HG03469 (cell line): ENCODE data around the gene PXMP4.

Experiments
- ATAC-seq: cut with Tn5 transposase; IDR thresholded peaks from one replicate; pipeline ENCODE4 v1.9.1; 2021; ENCODE audit warnings: mild to moderate bottlenecking, moderate library complexity, moderate number of reproducible peaks; ENCODE audit not compliant: unreplicated experiment

Gene PXMP4

DNA sequence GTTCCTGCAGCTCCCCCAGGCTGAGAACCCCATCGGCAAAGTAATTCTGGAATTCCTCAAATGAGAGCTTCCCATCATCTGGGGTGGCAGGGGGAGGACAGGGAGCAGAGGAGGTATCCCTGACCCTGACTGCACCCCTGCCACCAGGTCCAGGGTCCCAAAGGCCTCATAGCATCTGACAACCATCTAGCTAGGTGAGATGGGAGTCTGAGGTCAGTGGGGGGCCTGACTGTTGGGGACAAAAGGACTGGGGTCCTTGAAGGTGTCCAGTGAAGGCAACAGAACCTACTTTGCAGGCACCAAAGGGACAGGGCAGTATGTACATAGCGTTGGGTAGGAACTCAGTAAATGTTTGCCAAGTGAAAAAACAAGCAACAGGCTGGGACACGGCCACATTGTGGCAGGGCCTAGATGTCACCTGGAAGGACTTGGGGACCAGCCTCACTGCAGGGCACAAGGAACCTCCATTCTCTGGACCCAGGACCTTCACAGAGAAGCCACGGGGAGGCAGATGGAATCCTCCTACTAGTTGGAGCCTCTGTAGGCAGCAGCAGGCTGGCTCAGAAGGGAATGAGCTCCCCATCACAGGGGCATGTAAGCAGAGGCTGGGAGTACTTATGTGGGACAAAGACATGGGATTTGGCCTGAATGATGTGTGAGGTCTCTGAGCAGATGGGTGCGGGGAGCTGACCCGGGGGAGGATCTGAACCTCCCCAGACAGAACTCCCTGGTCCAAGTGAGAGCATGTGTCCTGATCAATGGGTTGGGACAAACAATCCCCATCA lies 49.2 kb downstream of the PXMP4 start:
- no peak for ATAC-seq

DNA sequence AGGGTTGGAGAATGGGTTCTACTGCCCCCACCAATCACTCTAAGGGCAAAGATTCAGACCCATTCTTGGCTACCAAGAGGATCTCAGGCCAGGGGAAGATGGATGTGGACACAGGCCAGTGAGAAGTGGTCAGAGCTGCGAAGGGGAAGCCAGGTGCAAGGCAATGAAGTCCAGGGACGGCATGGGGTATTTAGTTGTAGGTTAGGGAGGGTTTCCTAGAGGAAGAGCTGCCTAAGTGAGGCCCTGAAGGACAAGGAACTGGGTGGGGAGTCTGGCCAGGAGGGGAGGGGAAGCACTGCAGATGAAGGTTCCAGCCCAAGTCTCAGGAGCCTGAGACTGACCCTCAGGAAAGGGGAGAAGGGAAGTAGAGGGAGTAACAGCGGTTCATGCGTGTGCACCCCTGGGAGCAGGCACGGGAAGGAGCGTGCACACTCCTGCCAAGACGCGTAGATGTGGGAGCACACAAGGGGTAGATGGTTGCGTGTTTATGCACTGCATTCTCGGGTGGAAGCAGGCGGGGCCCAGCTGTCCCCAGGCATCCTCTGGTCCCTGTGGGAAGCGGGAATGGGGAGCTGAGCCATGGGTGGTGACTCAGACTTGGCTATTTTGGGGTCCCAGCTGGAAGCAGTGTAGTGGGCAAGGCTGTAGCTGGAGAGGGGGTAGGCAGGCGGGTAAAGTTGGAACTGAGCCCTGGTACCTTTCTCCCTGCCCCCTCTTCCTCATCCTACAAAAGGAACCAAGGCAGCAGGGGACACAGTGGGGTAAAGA lies 50.1 kb downstream of the PXMP4 start:
- no peak for ATAC-seq

DNA sequence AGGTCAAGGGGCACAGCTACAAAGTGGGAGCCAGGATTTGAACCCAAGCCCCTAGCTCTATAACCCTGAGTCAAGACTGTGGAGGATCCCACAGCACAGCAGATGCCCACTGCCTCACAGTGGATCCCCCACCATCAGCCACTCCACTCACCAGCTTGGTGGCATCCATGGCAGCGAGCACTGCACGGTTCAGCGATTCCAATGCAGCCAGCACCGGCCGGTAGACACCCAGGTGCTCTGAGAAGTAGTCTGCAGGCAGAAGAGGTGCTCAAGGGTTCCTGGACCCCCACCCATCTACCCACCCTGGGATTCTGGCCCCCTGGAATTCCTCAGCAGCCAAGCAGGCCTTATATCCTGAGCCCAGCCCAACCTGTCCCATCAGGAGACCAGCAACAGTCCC lies 50.9 kb downstream of the PXMP4 start:
- ATAC-seq: no peak

DNA sequence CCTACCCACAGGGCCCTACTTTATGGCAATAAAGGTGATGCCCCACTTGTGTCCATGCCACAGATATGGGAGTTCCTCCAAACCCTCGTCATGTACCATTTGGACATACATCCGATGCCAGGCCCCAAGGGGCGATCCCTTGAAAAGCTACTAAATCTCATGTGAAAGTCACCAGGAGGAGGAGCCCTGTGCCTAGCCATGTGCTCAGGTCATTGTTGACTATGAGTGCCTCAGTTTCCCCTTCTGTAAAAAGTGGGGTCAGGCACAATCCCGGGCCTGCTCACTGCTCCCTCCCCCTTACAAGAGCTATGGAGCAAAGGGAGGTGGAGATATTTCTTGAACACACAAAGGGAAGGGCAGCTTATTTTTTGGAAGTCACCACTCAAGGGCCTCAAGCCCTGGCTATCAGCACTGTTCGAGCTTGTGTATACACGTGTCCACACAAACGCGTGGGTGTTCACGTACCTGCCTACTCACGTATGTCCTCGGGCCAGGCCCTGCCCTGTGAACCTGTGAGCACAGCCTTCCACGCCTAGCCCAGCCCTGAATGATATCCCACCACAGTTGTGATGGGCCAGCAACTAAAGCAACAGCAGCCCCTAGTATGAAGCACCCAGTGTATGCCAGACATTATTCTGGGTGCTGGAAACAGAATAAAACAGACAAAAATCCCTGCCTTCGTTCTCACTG lies 51.5 kb downstream of the PXMP4 start:
- ATAC-seq: no peak

DNA sequence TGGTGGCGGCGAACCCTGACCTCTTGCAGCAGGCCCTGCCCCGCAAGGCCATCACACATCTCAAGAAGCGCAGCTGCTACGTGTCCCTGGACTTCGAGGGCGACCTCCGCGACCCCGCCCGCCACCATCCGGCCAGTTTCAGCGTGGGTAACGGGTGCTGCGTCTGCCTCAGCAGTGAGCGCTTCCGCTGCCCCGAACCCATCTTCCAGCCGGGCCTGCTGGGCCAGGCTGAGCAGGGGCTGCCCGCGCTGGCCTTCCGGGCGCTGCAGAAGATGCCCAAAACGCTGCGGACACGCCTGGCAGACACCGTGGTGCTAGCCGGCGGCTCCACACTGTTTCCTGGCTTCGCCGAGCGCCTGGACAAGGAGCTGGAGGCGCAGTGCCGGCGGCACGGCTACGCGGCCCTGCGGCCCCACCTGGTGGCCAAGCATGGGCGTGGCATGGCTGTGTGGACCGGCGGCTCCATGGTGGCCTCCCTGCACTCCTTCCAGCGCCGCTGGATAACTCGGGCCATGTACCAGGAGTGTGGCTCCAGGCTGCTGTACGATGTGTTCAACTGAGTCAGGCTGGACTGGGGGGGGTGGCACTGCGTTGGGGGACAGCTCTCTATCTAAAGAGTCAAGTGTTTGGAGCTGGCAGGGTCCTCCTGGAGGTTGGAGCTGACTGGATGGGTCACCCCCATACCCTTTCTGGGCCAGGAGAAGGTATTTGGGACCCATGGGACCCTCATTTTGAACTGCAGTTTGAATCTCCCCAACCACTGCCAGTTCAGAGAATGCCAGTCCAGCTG lies 52.2 kb downstream of the PXMP4 start:
- no peak for ATAC-seq

DNA sequence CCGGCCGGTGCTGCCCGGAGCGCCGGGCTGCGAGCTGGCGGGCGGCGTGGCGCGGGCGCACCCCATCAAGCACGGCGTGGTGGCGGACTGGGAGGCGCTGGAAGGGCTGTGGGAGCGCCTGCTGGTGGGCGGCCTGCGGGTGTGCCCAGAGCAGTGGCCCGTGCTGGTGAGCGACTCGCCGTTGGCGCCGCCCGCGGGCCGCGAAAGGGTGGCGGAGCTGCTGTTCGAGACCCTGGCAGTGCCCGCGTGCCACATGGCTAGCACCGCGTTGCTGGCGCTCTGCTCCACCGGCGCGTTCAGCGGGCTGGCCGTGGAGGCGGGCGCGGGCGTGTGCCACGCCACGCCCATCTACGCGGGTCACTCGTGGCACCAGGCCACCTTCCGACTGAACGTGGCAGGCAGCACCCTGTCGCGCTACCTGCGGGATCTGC lies 52.9 kb downstream of the PXMP4 start:
- ATAC-seq: no peak

DNA sequence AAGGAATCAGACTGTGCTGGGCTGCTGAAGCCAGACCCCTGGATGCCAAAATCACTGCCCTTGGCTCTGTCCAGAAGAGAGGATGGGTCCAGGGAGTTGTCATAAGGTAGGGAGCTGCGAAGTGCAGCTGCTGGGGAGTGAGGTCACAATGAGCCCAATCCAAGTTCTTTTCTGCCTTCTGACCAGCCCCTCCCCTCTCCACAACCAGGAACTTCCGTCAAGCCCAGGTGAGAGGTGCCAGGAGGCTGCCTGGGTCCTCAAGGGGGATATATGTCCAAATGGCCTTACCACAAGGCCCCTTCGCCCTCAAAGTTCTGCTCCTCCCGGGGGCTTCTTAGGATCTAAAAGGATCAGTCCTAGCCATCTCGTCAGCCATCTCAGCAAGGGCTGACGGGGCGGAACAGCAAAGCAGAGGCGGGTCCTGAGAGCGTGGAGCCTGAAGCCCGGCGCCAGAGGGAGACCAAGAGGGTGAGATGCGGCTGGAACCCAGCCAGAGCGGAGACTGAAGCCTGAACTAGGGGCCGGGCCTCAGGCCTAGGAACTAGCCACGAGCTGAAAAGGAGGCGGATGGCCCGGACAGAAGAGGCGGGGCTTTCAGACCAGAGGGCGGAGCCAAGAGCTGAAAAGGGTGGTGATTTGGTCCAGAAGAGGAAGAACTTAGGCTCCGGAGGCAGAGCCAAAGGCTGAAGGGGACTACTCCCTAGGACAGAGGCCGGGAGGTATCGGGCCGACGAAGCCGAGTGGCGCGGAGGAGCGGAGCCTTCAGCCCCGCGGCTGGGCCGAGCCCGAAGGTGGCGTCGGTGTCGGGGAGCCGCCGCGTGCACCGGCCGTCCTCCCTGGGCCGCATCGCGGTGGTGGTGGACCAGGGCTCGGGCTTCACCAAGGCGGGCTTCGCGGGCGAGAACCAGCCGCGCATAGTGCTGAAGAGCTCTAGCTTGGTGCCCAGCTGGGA lies 53.5 kb downstream of the PXMP4 start, which contains the start of gene ACTL10:
ACTL10 (plus strand) TSS at position 651 of the 952 bp plus-strand sequence. CDS start 555 bp downstream, outside the sequence.
- peak; percentile 55 for ATAC-seq

DNA sequence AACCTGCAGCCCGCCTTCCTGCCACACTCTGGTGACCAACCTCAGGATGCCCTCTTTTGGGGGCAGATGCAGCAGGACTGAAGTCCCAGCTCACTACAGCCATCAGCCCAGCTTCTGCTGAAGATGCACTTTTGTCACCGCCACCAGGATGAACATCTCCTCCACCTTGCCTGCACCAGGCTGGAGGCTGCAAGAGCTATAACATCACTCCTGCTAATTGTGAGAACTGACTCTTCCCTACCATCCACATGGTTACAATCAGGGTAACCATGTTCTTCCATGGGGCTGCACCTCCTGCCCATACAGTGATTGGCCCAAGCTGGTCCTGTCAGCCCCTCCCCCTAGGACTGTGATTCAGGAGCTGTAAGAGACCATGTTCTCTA lies 55.4 kb downstream of the PXMP4 start:
- ATAC-seq: no peak

DNA sequence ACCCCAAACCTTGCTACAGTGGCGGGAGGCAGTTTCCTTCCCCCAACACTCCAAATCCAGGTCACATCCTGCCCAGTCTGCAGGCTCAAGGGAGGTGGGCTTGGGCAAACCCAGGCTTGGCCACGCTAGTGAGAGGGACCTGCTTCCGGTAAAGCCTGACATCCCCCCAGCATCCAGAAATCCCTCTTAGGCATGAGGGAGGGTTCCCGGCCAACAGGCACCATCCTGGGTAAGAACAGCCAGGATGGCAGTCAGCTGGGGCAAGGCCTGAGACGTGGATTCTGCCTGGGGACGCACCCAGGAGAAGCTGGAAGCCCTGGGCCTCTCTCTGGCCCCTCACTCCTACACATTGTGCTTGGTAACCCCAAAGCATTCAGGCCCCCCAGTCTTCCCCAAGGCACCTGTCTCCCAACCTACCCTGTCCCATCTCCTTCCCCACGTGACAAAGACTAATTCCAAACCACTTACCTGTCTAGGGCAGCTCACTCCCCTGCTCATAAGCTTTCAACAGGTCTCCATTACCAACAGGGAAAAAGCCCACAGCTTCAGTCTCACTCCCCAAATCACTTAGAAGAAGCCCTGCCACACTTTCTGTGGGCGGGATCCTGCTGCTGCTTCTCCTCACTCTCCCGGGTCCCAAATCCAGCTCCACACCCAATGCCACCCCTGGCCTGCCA lies 55.9 kb downstream of the PXMP4 start:
- ATAC-seq: no peak

DNA sequence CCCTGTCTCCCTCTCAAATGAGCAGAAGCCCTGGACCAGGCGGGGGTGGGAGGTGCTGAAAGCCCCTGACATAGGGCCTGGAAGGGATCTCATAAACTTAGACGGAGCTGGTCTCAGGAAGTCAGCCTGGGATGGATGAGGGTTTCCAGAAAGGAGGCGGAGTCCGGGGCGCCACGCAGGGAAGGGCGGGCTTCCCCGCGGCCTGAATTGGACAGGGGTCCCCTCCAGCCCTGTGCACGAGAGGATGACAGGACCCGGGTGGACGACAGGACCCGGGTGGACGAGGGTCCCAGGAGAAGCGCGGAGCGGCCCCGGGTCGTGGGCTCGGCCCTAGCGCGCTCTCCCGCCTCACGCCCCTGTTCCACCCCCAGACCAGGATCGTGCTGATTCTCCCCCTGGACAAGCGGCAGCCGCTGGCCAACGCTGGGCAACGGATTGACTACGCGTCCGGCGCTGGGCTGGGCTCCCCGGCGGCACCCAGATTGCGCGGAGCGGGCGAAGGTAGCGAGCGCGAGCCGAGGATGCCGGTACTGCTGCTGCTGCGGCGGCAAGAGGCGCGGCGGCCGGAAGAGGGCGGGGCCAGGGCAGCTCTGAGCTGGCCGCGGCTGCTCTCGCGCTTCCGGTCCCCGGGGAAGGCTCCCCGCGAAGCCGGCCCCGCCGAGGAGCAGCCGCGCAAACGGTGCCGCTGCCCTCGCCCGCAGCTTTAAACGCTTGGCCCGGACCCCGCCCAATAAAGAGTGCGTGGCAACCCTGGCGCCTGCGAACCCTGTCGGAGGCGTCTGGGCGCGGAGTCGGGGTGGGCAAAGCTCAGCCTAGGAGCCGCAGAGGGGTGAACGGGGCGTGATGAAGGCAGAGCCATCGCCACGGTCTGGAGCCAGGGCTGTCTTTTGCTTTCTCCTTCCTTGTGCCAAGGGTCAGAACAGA lies 56.7 kb downstream of the PXMP4 start:
- no peak for ATAC-seq

DNA sequence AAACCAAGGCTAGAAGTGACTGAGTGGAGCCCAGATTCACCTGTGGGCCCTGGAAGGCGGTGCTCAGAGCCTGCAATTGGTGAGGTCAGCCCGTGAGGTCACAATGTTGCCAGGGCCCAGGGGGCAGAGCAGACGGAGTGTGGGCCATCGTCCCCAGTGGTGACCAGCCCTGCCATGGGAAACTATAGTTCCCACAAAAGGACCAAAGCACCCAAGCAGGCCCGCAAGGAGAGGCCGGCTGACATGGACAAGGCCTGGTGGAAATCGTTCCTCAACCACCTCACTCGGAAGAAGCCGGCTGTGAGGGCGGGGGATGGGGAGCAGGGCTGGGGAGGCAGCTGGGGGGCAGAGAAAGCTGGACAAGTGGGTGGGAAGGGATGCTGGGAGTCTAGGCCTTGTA lies 57.9 kb downstream of the PXMP4 start, which contains the start of gene C20orf144:
C20orf144 (plus strand) TSS at position 156 of the 400 bp plus-strand sequence; CDS start at position 175, 19 bp downstream.
- no peak for ATAC-seq

DNA sequence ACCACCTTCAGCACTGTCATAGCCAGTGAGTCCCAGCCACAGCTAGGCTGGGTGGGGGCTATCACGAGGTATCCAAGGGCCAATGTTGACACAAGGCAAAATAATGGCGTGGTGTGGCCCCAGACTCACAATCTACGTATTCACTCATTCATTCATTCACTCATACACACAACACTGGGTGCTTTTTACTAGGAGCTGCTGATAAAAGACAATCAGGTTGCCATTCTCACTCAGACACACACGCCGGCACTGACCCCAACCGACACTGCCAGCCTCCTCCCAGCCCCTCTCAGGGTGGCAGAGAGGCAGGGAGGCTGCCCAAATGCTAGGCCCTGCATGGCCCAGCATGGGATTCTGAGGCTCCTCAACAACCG lies 59.4 kb downstream of the PXMP4 start:
- ATAC-seq: no peak

DNA sequence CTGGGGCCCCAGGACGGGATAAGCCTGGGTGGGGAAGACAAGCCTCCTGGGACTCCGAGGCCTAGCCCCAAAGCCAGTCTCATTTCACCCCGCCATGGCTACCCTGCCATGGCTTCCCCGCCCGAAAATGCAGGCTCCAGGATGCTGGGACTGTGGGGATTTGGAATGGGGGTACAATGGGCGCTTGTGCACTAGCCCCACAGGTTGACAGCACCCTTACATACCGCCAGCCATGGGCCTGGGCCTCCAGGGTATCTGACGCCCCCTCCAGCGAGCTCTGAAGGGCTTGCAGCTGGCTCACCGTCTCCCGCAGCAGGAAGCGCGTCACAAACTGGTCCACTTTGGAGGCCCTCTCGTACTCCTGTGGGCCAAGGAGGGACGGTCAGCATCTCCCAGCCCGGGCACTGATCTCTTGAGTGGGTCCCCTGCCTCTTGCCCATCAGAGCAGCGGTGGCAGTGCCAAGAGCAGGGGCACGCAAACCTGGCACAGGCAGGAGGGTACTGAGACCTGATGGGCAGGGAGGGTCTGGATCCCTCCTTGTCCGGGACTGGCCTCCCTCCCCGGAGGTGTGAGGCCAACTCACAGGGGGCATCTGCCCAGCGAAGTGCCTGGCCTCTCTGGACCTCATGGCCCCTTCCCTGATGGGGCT lies 60.0 kb downstream of the PXMP4 start:
- no peak for ATAC-seq

DNA sequence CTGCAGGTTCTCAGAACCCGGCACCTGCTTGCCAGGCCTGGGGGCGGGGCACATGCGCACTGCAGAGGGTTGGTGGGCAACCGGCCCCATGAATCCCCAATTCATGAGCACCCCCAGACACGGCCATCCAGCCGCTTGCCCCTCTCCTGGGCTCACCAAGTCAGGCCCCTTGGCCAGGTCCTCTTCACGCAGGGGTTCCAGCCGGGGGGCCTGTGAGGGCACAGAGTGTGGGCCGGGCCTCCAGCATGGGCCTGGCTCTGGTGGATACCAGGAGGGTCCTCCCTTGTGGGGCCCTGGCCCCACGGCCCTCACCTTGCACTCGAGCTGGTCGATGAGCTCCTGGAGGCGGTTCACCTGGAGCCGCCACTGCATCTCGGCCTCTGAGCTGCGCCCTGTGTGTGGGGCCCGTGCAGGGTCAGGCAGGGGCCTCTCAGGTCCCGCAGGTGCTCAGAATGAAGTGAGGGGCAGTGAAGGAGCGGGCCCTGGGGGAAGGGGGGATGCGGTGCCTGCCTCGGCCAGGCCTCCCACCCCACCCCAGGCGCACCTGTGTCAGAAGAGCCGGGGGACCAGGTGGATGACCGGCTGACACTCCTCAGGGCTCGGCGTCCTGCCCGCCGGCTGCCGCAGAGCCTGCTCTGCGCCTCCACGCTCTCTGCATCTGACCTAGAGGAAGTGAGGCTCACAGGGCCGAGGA lies 60.6 kb downstream of the PXMP4 start:
- no peak for ATAC-seq

DNA sequence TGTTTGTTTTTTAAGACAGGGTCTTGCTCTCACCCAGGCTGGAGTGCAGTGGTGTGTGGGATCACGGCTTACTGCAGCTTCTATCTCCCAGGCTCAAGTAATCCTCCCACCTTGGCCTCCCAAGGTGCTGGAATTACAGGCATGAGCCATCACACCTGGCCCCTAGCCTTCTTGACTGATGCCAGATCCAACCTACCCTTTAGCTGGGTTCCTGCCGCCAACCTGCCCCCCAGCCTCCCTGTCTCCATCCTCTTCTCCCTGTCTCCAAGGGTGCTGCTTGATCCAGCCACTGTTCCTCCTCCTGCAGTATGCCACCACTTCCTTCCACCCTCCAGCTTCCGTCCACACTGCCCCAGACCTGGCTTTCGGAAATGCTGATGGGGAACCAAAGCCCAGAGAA lies 61.2 kb downstream of the PXMP4 start:
- ATAC-seq: no peak

DNA sequence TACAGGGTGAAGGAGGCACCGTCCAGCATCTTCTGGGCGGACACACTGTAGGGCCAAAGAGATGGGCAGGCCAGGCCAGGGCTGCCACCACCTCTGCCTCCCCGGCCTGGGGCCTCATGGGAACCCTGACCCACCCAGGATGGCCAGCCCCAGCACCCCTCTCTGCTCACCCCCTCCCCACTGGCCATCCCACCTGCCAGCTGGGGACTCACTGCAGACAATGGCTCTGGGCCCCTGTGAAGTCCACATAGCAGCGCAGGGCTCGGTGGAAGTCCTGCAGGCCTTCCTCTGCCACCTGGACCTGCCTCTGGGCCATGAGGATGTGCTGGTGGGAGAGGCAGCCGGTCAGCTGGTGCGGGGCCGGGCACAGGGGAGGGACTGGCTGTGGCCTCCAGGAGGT lies 61.6 kb downstream of the PXMP4 start:
- ATAC-seq: no peak

DNA sequence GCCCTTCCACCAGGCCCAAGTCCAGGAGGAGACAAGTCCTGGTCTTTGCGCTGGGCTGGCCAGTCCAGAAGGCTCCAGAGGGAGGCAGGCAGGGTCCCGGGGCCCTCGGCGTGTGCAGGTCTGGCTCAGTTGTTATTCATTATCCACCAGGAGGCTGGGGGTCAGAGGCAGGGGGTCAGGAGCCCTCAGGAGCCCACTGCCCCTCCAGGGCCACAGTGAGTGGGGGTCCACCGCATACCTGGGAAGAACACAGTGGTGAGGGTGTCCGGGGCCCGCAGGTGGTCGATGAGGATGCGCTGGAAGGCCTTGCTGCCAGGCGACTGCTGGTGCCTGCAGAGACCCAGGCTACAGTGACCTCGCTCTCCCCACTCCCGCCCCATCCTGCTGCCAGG lies 62.4 kb downstream of the PXMP4 start:
- ATAC-seq: no peak
